ENCODE data around the gene LEMD1. TPM values are rescaled to one million over a fixed set of nuclear protein-coding genes. Genes with fewer than 3 reads are reported as not detected.
"Not testable (repeated sequence)": the region's sequence is repeated elsewhere in the genome, so short reads cannot be mapped to it uniquely, and the experiment has no call there.

The LEMD1 gene
- total RNA-seq, 4 donors from 2014 or later, result 5.1 TPM; not detected in 3

- Histone ChIP-seq H3K27me3 (peaks cover 41% of the 10 kb centered on the region), H3K36me3 (no peaks in the 10 kb centered on the region), H3K4me3 (no peak overlapping the region), H3K4me1 (peaks cover 24% of the 10 kb centered on the region), H3K27ac (no peak overlapping the region), H3K9me3 (no peaks in the 10 kb centered on the region)
- TF ChIP-seq EP300 (IDR thresholded peaks at IDR 0.05) (no peak), POLR2A (IDR thresholded peaks at IDR 0.05) (no peak), CTCF (IDR thresholded peaks at IDR 0.05) (no peak), POLR2AphosphoS5 (IDR thresholded peaks at IDR 0.05) (no peak)
- peak in 1 of 2 donors; percentile 34 for DNase-seq (ENCODE audit: low spot score in 2 of 2)
- 51% methylated on average over 6 of the region's 6 CpGs for WGBS
These were observed 12.9 kb upstream of the LEMD1 start for GRCh38 chr1:205434738-205435137.

GRCh38 chr1:205432692-205433091 lies 10.8 kb upstream of the LEMD1 start:
- not testable (repeated sequence) for H3K9me3 ChIP-seq; H3K4me1 ChIP-seq; H3K4me3 ChIP-seq; DNase-seq (ENCODE audit: low spot score in 2 of 2); H3K36me3 ChIP-seq; H3K27ac ChIP-seq
- no CpG with 5 or more reads among the region's 1 CpG for WGBS
- H3K27me3 ChIP-seq, result peaks cover 41% of the 10 kb centered on the region

GRCh38 chr1:205432116-205432515 lies 10.3 kb upstream of the LEMD1 start:
- WGBS, result 80% methylated on average over 2 of the region's 2 CpGs
- TF ChIP-seq EP300 (IDR thresholded peaks at IDR 0.05), result no peak
- no peak for TF ChIP-seq POLR2AphosphoS5 (IDR thresholded peaks at IDR 0.05)
- TF ChIP-seq POLR2A (IDR thresholded peaks at IDR 0.05), result no peak
- TF ChIP-seq CTCF (IDR thresholded peaks at IDR 0.05), result no peak
- peaks cover 8% of the 10 kb centered on the region for H3K4me1 ChIP-seq
- peaks cover 41% of the 10 kb centered on the region for H3K27me3 ChIP-seq
- H3K4me3 ChIP-seq, result no peak overlapping the region
- no peaks in the 10 kb centered on the region for H3K9me3 ChIP-seq
- H3K27ac ChIP-seq, result no peak overlapping the region
- H3K36me3 ChIP-seq, result no peaks in the 10 kb centered on the region
- no peak for DNase-seq (ENCODE audit: low spot score in 2 of 2)

DNA sequence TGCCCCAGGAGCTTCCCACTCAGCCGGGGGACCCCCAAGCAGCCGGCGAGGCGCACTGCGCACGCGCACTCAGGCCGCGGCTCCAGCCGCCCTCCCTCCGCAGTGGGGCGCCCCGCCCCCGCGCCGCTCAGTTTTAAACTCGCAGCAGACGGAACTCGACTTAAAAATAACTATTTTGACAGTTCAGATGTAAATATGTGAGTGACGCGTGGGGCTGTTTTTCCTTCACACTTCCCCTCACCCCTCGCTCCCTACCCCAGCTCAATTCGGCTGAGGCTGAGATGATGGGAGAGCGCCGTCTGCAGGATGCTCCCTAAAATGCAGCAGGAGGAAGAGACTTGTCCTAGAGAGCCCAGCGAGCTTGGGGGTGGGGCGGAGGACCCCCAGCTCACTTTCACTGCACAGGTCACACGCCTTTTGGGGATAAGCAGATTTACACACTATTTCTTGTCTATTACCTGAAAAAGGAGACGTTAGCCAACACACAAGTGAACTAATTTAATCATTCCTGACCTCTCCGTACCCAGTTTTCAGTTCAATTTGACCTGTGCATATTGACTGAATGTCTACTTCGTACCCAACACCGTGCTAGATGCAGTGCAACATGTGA lies 8.9 kb upstream of the LEMD1 start:
- H3K27ac ChIP-seq, result no peak overlapping the region
- H3K4me3 ChIP-seq, result peak overlapping the region; percentile 47
- WGBS, result 12% methylated on average over 15 of the region's 32 CpGs
- H3K36me3 ChIP-seq, result no peaks in the 10 kb centered on the region
- peaks cover 8% of the 10 kb centered on the region for H3K4me1 ChIP-seq
- TF ChIP-seq POLR2A (IDR thresholded peaks at IDR 0.05), result no peak
- peak in 1 of 2 donors; percentile 45 for TF ChIP-seq CTCF (IDR thresholded peaks at IDR 0.05)
- peaks cover 29% of the 10 kb centered on the region for H3K27me3 ChIP-seq
- H3K9me3 ChIP-seq, result no peaks in the 10 kb centered on the region
- DNase-seq (ENCODE audit: low spot score in 2 of 2), result no peak

DNA sequence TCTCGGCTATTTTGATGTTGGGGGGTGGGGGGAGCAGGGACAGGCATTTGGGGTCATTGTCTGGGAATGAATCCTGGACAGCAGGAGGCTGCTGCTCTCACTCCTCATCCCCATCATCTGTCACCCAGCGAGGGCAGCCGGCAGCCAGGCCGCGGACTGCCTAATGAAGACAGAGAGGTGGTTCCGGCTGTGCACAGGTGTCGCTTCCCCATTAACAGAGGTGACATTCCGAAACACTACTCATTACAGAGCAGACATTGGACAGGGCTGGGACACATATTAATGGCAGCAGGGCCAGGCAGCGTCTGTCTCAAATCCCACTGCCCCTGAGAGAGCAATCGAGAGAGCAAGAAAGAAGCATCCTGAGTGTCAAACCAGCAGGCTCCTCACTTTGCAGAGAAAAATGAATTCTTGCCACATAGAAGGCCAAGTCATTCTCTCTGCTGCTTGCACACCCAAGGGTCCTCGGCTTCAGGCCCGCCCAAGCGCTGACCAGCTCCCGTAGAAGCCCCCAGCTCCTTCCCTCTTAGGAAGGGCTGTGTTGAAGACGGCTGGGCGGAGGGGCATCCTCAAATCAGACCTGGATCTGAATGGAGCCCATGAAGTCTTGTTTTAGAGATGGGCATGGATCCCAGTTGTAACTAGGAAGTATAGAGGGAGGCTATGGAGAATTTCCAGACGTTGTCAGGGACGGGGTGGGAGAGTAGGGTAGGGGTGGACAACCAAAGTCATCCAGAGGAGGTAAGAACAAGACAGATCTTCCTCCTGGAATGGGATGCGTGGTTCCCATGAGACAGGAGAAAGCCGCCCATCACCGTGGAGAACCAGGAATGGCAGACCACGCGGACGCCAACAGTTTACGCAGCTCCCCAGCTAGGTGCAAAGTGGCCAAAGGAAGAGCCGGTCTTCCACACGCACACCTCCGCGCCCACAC lies 8.2 kb upstream of the LEMD1 start:
- H3K36me3 ChIP-seq, result no peaks in the 10 kb centered on the region
- 73% methylated on average over 20 of the region's 29 CpGs for WGBS
- no peak for TF ChIP-seq POLR2AphosphoS5 (IDR thresholded peaks at IDR 0.05)
- no peak for TF ChIP-seq EP300 (IDR thresholded peaks at IDR 0.05)
- H3K27me3 ChIP-seq, result peaks cover 26% of the 10 kb centered on the region
- H3K27ac ChIP-seq, result no peak overlapping the region
- H3K9me3 ChIP-seq, result no peaks in the 10 kb centered on the region
- peaks cover 8% of the 10 kb centered on the region for H3K4me1 ChIP-seq
- peak overlapping the region; percentile 47 for H3K4me3 ChIP-seq
- DNase-seq (ENCODE audit: low spot score in 2 of 2), result no peak

DNA sequence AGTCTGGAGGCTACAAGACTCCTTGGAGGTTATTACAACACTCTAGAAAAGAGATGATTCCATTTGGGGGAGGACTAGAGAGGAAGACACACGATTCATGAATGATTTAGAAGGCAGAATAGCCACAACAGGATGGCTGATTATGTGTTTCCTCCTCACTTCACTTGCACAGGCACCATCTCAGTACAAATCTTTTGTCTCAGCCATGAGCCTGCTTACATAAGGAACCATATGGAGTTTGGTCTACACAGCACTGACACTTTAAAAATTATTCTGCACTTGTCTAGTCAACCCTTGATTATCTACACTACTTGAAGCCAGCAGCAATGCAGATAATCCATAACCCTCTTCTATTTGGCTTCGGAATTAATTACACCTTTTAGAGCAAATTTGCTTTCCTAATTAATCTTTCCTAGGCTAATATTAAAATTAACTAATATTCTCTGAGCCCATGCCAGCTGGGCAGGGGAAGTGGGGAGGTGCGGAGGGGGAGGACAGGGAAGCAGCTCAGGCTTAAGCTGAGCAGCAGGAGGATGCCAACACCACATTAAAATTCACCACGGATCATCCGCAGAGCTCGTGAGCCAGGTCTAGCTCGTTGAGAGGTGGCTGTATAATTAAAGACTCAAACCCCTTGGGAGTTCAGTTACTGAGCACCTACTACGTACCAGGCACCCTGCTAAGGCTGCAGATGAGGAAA lies 3.2 kb upstream of the LEMD1 start:
- H3K4me3 ChIP-seq, result no peak overlapping the region
- no peaks in the 10 kb centered on the region for H3K9me3 ChIP-seq
- H3K27me3 ChIP-seq, result peaks cover 29% of the 10 kb centered on the region
- H3K4me1 ChIP-seq, result no peaks in the 10 kb centered on the region
- H3K27ac ChIP-seq, result no peak overlapping the region
- TF ChIP-seq CTCF (IDR thresholded peaks at IDR 0.05), result no peak
- TF ChIP-seq EP300 (IDR thresholded peaks at IDR 0.05), result no peak
- TF ChIP-seq POLR2AphosphoS5 (IDR thresholded peaks at IDR 0.05), result no peak
- no peak for TF ChIP-seq POLR2A (IDR thresholded peaks at IDR 0.05)
- no peak for DNase-seq (ENCODE audit: low spot score in 2 of 2)
- H3K36me3 ChIP-seq, result no peaks in the 10 kb centered on the region
- WGBS, result 59% methylated on average over 8 of the region's 8 CpGs

All from suprapubic skin (tissue), 4 donors.